AG09319 (cell line): ENCODE data around the gene OR11A1.

Source experiments
- DNase-seq: peaks from one replicate; pipeline ENCODE4 v3.0.0-alpha.2; 2010; ENCODE audit warnings: low read depth; ENCODE audit errors: extremely low read depth
- CTCF ChIP-seq: IDR thresholded peaks from 2 replicates; pipeline ENCODE4 v1.5.1; 2011; ENCODE audit warnings: low read depth, mild to moderate bottlenecking, inconsistent platforms, low read length, moderate library complexity

OR11A1 gene

GRCh38 chr6:29483735-29484134, 26.9 kb upstream of the OR11A1 start:
- DNase-seq: no peak
- no peak for TF ChIP-seq CTCF

DNA sequence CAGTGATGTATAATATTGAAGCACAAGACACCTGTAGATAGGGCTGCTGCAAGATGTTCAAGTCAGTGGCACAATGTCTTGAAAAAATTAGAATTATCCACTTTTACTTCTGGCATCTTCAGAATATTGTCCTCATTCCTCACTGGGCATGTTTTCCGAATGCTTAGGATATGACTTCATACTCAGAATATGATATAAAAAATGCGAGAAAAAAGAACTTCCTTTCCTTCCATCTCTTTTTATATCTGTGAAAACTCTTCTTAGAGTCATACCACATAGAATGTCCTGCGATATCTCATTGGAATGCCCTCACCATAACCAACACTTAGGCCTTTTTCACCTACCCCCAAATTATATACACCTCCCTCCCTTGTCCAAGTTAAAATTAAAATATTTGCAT, 26.3 kb upstream of the OR11A1 start:
- no peak for DNase-seq
- TF ChIP-seq CTCF: no peak

DNA sequence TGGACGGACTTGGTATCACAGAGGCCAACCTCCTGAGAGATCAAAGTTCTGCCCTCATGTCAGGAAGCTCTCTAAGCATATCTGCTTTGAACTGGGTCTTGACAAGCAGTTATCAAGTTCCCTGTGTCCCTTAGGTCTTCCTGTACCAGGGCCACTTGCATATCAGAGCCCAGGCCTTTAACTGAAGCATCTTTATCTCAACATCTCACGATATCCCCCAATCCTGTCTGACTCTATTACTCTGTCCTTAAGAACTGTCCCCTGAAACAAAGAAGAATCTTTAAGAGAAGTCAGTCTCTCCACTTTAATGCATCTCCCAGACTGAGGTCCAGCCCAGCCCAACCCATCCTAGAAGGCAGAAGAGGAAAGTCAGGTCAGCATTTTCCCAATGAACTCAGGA, 22.7 kb upstream of the OR11A1 start:
- TF ChIP-seq CTCF: no peak
- DNase-seq: no peak

GRCh38 chr6:29478740-29479139, 21.9 kb upstream of the OR11A1 start:
- DNase-seq: no peak

DNA sequence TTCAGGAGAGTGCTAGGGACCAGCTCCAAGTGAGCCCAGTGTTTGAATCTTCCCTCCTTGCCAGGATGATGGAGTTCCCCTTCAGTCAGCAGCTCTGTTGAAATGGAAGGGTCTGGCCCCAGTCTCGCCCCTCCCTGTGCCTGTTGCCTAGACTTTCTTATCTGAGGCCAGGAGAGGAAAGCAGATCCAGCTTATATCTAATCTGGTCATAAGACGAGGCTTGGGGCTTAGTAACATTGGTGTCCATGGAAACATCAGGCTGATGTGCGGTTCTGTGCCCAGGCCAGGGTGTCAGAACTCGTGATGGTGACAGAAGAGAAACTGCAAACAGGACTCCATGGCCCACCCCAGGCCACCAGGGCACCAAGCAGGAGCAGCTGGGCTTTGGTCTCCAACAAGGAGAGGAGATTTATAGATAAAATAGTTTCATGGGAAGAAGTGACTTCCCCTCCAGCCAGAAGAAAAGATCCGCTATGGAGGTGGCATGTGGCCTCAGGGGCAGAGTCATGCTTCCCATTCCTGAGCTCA, 21.1 kb upstream of the OR11A1 start:
- TF ChIP-seq CTCF: no peak
- no peak for DNase-seq

More at GRCh38 chr6:29478740-29479139, 21.9 kb upstream of the OR11A1 start:
- no peak for TF ChIP-seq CTCF

- no peak for DNase-seq
- TF ChIP-seq CTCF: no peak
These were observed 18.1 kb upstream of the OR11A1 start for GRCh38 chr6:29474996-29475395.

DNA sequence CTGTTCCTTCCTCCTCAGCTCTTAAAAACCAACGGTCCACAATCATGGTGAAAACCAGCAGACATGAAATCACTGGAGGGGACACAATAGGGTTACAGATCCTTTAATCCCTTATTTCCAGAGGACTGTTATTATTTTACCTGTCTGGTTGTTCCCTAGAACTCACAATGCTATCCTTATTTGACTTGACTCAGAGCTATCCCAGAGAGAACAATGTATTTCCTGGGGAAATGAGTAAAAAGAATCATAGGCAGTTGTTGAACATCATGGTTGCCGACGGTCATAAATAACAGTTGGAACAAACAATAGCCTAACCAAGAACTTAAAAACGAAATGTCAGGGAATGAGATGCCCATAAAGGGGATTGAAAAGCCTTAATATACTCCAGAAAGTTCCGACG, 9.4 kb upstream of the OR11A1 start:
- DNase-seq: no peak
- no peak for TF ChIP-seq CTCF
